OCI-LY1 (cell line): Measurements from ENCODE around the gene PRSS35.

Source experiments
- H2AFZ ChIP-seq: fragments of 200-600 bp; sonication (generic), shearing (Covaris generic); 2 replicates; pipeline ENCODE4 v1.6.0; 2014; ENCODE audit warnings: antibody characterized with exemption, mild to moderate bottlenecking, low read length
- H3F3A ChIP-seq: fragments of 200-600 bp; sonication (generic), shearing (Covaris generic); 2 replicates; pipeline ENCODE4 v1.6.0; 2014; ENCODE audit warnings: mild to moderate bottlenecking, antibody characterized with exemption, low read length, moderate library complexity; ENCODE audit not compliant: insufficient read depth
- H3K27ac ChIP-seq: fragments of 200-600 bp; sonication (generic); 2 replicates; pipeline ENCODE4 v1.5.1; 2014; ENCODE audit warnings: low read length, mixed run types, mild to moderate bottlenecking, low read depth; ENCODE audit not compliant: poor library complexity, severe bottlenecking
- H3K27me3 ChIP-seq: fragments of 200-600 bp; sonication (generic); 2 replicates; pipeline ENCODE4 v1.6.0; 2014; ENCODE audit warnings: antibody characterized with exemption, mild to moderate bottlenecking, low read length, moderate library complexity; ENCODE audit not compliant: insufficient read depth
- H3K36me3 ChIP-seq: fragments of 200-600 bp; sonication (generic); 2 replicates; pipeline ENCODE4 v1.6.1; 2014; ENCODE audit warnings: mild to moderate bottlenecking, antibody characterized with exemption, low read length, moderate library complexity, mixed read lengths; ENCODE audit not compliant: insufficient read depth
- H3K4me1 ChIP-seq: fragments of 200-600 bp; sonication (generic); 2 replicates; pipeline ENCODE4 v1.5.1; 2014; ENCODE audit warnings: mild to moderate bottlenecking, low read length, moderate library complexity; ENCODE audit not compliant: insufficient read depth, severe bottlenecking
- H3K4me2 ChIP-seq: fragments of 200-600 bp; sonication (generic), shearing (Covaris generic); 2 replicates; pipeline ENCODE4 v1.6.1; 2014; ENCODE audit warnings: low read length
- H3K4me3 ChIP-seq: fragments of 200-600 bp; sonication (generic); 2 replicates; pipeline ENCODE4 v1.5.1; 2014; ENCODE audit warnings: low read length, low read depth, mild to moderate bottlenecking, mixed read lengths; ENCODE audit not compliant: poor library complexity, severe bottlenecking
- H3K79me2 ChIP-seq: fragments of 200-600 bp; shearing (Covaris generic); 2 replicates; pipeline ENCODE4 v1.6.1; 2016; ENCODE audit warnings: mixed run types, low read length, mixed read lengths; ENCODE audit not compliant: insufficient read depth
- H3K9ac ChIP-seq: fragments of 200-600 bp; sonication (generic), shearing (Covaris generic); 2 replicates; pipeline ENCODE4 v1.6.1; 2014; ENCODE audit warnings: mild to moderate bottlenecking, low read length, mixed read lengths
- H3K9me2 ChIP-seq: fragments of 200-600 bp; sonication (generic), shearing (Covaris generic); 2 replicates; pipeline ENCODE4 v1.6.1; 2014; ENCODE audit warnings: low read depth, mild to moderate bottlenecking, low read length, mixed read lengths
- H3K9me3 ChIP-seq: fragments of 200-600 bp; shearing (Covaris generic); 2 replicates; pipeline ENCODE4 v1.6.1; 2014; ENCODE audit warnings: low read length, mixed read lengths
- H4K20me1 ChIP-seq: fragments of 200-600 bp; sonication (generic), shearing (Covaris generic); 2 replicates; pipeline ENCODE4 v1.6.0; 2016; ENCODE audit warnings: mild to moderate bottlenecking, low read length; ENCODE audit not compliant: insufficient read depth
- EZH2 ChIP-seq: fragments of 200-600 bp; sonication (generic), shearing (Covaris generic); IDR thresholded peaks from 2 replicates; pipeline ENCODE4 v1.8.0; 2017; ENCODE audit warnings: borderline replicate concordance, mixed run types, mild to moderate bottlenecking, antibody characterized with exemption, low read length, moderate library complexity, mixed read lengths
- TF ChIP-seq, protein P1 (sequence below): fragments of 200-600 bp; sonication (generic), shearing (Covaris generic); IDR thresholded peaks from 2 replicates; pipeline ENCODE4 v1.5.1; 2017; ENCODE audit warnings: mild to moderate bottlenecking, antibody characterized with exemption, low read length, moderate library complexity, mixed read lengths

PRSS35 gene

DNA sequence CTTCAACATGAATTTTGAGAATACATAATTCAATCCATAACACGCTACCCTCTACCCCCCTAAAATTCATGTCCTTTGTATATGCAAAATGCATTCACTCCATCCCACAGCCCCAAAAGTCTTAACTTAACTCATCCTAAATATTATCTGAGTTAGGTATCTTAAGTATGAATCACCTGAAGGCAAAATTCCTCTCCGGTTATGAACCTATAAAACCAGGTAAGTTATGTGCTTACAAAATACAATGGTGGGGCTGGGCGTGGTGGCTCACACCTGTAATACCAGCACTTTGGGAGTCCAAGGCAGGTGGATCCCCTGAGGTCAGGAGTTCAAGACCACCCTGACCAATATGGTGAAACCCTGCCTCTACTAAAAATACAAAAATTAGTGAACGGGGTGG is 23.5 kb upstream of the PRSS35 start:
- Histone ChIP-seq H3K36me3 (no peaks in the 10 kb centered on the region), H3K79me2 (no peaks in the 10 kb centered on the region), H3K9me2 (no peaks in the 10 kb centered on the region), H3F3A (no peaks in the 10 kb centered on the region), H3K4me2 (no peak overlapping the region), H2AFZ (no peak overlapping the region), H3K27ac (no peak overlapping the region), H3K9me3 (no peaks in the 10 kb centered on the region), H3K27me3 (no peaks in the 10 kb centered on the region), H3K9ac (no peak overlapping the region), H3K4me3 (no peak overlapping the region), H4K20me1 (no peaks in the 10 kb centered on the region), H3K4me1 (no peaks in the 10 kb centered on the region)
- TF ChIP-seq, protein P1, sequence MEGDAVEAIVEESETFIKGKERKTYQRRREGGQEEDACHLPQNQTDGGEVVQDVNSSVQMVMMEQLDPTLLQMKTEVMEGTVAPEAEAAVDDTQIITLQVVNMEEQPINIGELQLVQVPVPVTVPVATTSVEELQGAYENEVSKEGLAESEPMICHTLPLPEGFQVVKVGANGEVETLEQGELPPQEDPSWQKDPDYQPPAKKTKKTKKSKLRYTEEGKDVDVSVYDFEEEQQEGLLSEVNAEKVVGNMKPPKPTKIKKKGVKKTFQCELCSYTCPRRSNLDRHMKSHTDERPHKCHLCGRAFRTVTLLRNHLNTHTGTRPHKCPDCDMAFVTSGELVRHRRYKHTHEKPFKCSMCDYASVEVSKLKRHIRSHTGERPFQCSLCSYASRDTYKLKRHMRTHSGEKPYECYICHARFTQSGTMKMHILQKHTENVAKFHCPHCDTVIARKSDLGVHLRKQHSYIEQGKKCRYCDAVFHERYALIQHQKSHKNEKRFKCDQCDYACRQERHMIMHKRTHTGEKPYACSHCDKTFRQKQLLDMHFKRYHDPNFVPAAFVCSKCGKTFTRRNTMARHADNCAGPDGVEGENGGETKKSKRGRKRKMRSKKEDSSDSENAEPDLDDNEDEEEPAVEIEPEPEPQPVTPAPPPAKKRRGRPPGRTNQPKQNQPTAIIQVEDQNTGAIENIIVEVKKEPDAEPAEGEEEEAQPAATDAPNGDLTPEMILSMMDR, result no peak
- TF ChIP-seq EZH2, result no peak

DNA sequence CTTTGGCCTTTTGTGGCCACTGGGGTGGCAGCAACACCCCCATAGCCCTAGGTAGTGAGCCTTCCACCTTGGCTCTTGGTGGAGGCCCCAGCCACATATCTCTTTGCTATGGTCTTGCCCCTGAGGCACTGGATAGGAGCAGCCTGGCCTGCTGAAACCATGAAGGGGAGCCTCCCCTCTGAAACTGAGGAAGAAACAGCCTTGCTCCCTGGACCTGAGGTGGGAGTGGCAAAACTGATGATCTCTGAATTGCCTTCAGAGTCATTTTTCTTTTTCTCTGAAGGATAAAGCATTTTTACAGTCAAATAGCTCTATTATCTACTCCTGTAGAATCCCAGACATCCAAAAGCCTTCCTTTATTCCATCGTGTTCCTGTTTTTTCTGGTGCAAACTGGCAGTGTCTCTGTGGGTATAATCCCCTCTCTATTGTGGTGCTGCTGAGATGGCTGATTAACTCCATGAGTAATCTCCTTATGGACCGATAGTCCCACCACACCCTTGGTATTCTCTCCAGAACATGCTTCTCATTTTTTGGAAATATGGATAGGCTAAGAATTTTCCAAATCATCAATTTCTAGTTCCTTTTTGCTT is 22.0 kb upstream of the PRSS35 start:
- H3K9ac ChIP-seq, result no peak overlapping the region
- H2AFZ ChIP-seq, result no peak overlapping the region
- H3K4me2 ChIP-seq, result no peak overlapping the region
- no peaks in the 10 kb centered on the region for H3K27me3 ChIP-seq
- no peak overlapping the region for H3K27ac ChIP-seq
- no peaks in the 10 kb centered on the region for H4K20me1 ChIP-seq
- H3K79me2 ChIP-seq, result no peaks in the 10 kb centered on the region
- no peaks in the 10 kb centered on the region for H3F3A ChIP-seq
- H3K9me2 ChIP-seq, result no peaks in the 10 kb centered on the region
- no peak for TF ChIP-seq EZH2
- TF ChIP-seq, protein P1, result no peak
- H3K36me3 ChIP-seq, result no peaks in the 10 kb centered on the region
- H3K9me3 ChIP-seq, result no peaks in the 10 kb centered on the region
- H3K4me3 ChIP-seq, result no peak overlapping the region
- H3K4me1 ChIP-seq, result no peaks in the 10 kb centered on the region

DNA sequence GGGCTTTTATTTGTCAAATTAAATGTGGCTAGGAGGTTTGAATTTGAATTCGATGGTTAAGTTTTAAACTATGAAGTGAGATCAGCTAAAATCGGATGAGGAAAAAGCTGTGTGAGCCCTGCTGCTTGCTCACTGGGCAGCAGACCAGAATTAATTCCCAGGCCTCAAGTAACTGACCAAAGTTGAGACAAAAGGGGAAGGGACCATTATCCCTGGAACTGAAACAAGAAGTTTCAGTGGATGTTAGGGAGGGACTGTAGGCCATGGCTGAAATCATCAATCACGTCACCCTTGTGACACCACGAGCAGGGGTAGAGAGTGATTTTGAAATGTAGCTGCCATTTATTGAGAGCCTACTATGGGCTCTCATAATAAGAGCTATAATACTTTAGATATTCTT is 7.0 kb upstream of the PRSS35 start:
- no peaks in the 10 kb centered on the region for H3F3A ChIP-seq
- TF ChIP-seq EZH2, result no peak
- TF ChIP-seq, protein P1, result no peak
- no peaks in the 10 kb centered on the region for H4K20me1 ChIP-seq
- no peaks in the 10 kb centered on the region for H3K36me3 ChIP-seq
- no peaks in the 10 kb centered on the region for H3K4me1 ChIP-seq
- H3K27me3 ChIP-seq, result no peaks in the 10 kb centered on the region
- no peak overlapping the region for H2AFZ ChIP-seq
- no peak overlapping the region for H3K27ac ChIP-seq
- H3K4me2 ChIP-seq, result no peak overlapping the region
- no peaks in the 10 kb centered on the region for H3K79me2 ChIP-seq
- H3K9me3 ChIP-seq, result no peaks in the 10 kb centered on the region
- no peak overlapping the region for H3K9ac ChIP-seq
- no peaks in the 10 kb centered on the region for H3K9me2 ChIP-seq
- H3K4me3 ChIP-seq, result no peak overlapping the region
